Activated gamma-delta T cell treated with Interleukin-2 at 50 U/mL for 16 hours (primary cell): Measurements from ENCODE around the gene GRAMD1B.
"Not testable (repeated sequence)": the region's sequence is repeated elsewhere in the genome, so short reads cannot be mapped to it uniquely, and the experiment has no call there.

Experiments
- DNase-seq: peaks from one replicate; pipeline ENCODE4 v3.0.0-alpha.2; 2020

The GRAMD1B gene

GRCh38 chr11:123653827-123654565, 223.9 kb downstream of the GRAMD1B start:
- no peak for DNase-seq

- DNase-seq: no peak
Measured at GRCh38 chr11:123654566-123655081, 224.6 kb downstream of the GRAMD1B start, which contains the start of gene SCN3B. Gene SCN3B, minus strand, starts transcription at chr11:123654624. Its CDS starts 823 bp downstream, at chr11:123653801.

DNA sequence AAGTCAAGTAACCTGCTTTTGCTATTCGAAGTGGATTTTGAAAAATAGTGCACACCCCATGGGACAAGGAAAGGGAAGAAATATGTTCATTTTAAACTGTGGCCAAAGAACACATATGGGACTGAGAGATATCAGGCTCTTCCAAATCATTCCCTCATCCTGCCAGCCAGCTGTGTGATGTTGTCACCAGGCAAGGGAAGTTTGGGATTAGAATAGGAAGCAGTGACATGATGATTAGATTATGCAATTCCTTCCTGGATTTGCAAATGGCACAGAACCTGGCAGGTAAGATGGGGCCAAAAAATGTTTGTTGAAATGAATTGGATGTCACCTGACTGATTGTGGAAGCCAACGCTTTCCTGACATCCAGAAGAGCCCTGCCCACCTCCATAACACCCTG, 229.2 kb downstream of the GRAMD1B start:
- DNase-seq: no peak

DNA sequence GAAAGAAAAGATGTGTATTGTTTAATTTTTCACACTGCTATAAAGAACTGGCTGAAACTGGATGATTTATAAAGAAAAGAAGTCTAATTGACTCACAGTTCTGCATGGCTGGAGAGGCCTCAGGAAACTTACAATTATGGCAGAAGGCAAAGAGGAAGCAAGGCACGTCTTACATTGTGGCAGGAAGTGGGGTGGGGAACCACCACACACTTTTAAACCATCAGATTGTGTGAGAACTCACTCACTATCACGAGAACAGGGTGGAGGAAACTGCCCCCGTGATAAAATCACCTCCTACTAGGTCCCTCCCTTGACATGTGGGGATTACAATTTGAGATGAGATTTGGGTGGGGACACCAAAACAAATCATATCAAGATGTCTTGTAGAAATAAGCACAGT, 229.9 kb downstream of the GRAMD1B start:
- DNase-seq: not testable (repeated sequence)

- no peak for DNase-seq
Measured at GRCh38 chr11:123665306-123665705, 235.2 kb downstream of the GRAMD1B start.

GRCh38 chr11:123670081-123670480, 240.0 kb downstream of the GRAMD1B start:
- DNase-seq: no peak

DNA sequence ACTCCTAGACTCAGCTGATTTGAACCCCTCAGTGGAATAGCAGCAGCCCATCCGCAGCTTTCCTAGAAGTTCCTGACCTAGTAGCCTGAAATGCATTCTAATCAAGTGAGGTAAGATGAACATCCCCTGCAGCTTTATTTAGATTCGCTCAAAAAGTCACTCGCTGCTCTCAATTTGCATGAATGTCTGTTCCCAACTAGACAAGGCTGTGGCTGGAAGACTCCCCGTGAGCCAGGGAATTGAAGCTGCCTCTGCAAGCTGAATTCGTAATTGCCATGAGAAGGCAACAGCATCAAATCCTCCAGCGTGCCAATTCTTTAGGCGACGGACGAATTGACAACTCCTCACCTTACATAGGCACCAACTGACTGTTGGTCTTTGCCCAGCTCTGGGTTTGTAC, 241.5 kb downstream of the GRAMD1B start:
- DNase-seq: no peak

- DNase-seq: no peak
Measured at GRCh38 chr11:123672568-123672967, 242.5 kb downstream of the GRAMD1B start.

DNA sequence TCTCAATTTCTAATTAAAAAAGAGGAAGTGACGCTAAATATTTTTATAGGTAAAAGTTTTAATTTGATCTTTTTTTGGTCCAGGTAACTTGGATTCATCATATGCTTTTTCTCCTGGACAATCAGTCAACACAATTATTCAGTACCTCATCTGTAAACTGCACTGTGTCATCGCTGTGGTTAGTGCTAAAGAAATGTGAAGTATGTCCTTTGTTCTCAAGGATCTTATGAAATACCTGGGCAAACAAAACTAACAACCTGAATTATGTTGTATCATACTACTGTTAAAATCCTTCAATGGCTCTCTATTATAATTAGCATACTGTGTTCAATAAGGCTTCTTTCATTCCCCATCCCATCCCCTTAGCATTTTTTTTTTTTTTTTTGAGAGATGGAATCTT, 244.2 kb downstream of the GRAMD1B start:
- no peak for DNase-seq
